Keratinocyte (primary cell): ENCODE results near the gene SPATA16.

Source experiments
- CTCF ChIP-seq, 3 experiments: IDR thresholded peaks in 1 of 3; conservative IDR thresholded peaks in 1 of 3; optimal IDR thresholded peaks in 1 of 3; 2 replicates in 2 of 3; 3 replicates in 1 of 3; pipeline versions ENCODE3 to v1.5.1; 2011; ENCODE audit warnings: low read length in 3 of 3, mild to moderate bottlenecking in 3 of 3, moderate library complexity in 2 of 3, control low read depth in 1 of 3, inconsistent platforms in 1 of 3; ENCODE audit not compliant: insufficient read depth in 2 of 3; ENCODE audit errors: extremely low read depth in 1 of 3
- EZH2 ChIP-seq: IDR thresholded peaks from one replicate; pipeline ENCODE4 v1.6.1; 2012; ENCODE audit warnings: inconsistent platforms, mild to moderate bottlenecking, low read length, moderate library complexity

- TF ChIP-seq CTCF (optimal IDR thresholded peaks at IDR 0.05 in 1 of 3, IDR thresholded peaks at IDR 0.05 in 1 of 3, conservative IDR thresholded peaks at IDR 0.05 in 1 of 3; ENCODE audit: extremely low read depth in 1 of 3, insufficient read depth in 2 of 3, low read length in 3 of 3) = no peak
- no peak for TF ChIP-seq EZH2
These were observed 102.6 kb downstream of the SPATA16 start for GRCh38 chr3:173038484-173038871.
